ENCODE results near the gene CPVL. TPM values are rescaled to one million over a fixed set of nuclear protein-coding genes. Genes with fewer than 3 reads are reported as not detected.

The CPVL gene
- total RNA-seq, 1 donor from 2014 or later = 0.86 TPM

DNA sequence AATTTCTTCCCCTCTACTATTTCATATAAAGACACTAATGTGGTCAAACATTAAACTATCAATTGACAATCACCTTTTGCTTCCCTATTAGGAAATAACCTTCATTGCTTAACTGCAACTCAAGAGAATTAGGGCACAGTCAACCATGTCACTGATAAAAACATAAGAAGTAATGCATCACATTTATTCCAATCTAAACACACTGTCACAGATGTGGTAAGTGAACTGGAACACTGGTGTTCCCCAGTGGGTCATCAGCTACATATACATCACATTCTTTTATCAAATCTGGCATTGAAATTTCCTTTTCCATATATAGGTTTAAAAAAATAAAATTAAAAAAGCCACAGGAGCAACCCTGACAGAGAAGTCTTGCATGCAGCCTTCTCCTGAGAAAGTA lies 191.9 kb downstream of the CPVL start:
- intact Hi-C loops (cut with micrococcal nuclease) = no loop called here

DNA sequence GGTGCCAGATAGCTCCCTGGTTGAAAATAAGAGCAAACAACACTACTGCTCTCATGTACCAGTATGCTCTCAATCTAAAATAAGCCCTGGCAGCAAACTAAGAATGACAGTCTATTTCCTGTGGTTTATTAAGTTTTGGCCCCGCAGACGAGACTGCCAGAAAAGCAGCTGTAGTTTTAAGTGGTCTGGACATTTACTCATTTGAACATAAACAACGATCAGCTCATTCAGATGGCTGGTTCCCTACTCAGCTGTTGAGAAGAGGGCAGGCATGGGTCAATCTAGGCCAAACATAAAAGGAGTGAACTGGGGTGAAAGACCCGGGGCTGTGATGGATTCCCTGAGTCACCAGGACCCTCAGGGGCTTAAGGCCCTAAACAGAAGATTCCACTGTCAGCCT lies 192.7 kb downstream of the CPVL start:
- intact Hi-C loops (cut with micrococcal nuclease) = loop anchor here (2.0 kb wide), 1 partner anchor 27 kb away; no protein-coding TSS in a partner anchor

Other genes with a start within 250 kb of the CPVL start
- 0.44 and 0.47 TPM in 2 replicates for gene TRIL, start 188.2 kb downstream of the CPVL start, total RNA-seq
- gene CHN2, start 48.2 kb upstream of the CPVL start, total RNA-seq = 0.29 and 0.74 TPM in 2 replicates

Data from T-helper 1 cell treated with Interleukin-12 subunit alpha and Interleukin-12 subunit beta and Interleukin-4 antibody, amounts not matched to agents 30 ng/mL and 1 ng/mL, for 36 hours (primary cell).